A549 treated with Mapracorat at 1 μM for 4 hours (cell line): ENCODE data around the gene TSPY8. TPM values are rescaled to one million over a fixed set of nuclear protein-coding genes. Genes with fewer than 3 reads are reported as not detected.

Source experiments
- total RNA-seq: library from RNA; stranded (reverse); fragments of 200-300 nt; extraction: Qiagen RNA extraction; gene quantifications from 5 replicates; pipeline ENCODE4 v1.2.3, GENCODE V29; 2022

TSPY8 gene, protein sequence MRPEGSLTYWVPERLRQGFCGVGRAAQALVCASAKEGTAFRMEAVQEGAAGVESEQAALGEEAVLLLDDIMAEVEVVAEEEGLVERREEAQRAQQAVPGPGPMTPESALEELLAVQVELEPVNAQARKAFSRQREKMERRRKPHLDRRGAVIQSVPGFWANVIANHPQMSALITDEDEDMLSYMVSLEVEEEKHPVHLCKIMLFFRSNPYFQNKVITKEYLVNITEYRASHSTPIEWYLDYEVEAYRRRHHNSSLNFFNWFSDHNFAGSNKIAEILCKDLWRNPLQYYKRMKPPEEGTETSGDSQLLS
- total RNA-seq = not detected in 5 replicates

DNA sequence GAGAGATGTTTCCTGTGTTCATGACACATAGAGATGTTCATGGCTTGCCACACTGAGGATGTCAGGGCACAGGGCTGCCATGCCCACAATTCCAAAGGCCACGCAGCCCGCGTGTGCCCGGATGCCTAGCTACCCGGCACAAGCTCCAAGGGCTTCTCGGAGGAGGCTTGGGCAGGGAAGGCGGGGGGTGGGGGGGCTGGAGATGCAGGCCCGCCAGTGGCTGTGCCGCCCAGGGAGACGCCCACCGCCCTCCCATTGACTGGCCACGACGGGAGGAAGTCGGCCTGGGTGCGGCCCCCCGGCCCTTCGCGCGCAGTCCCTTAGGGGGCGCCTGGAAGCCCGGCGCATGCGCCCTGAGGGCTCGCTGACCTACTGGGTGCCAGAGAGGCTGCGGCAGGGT is at the start of gene TSPY8:
TSPY8 (plus strand) TSS at position 301 of the 400 bp plus-strand sequence; CDS start at position 347, 46 bp downstream.

DNA sequence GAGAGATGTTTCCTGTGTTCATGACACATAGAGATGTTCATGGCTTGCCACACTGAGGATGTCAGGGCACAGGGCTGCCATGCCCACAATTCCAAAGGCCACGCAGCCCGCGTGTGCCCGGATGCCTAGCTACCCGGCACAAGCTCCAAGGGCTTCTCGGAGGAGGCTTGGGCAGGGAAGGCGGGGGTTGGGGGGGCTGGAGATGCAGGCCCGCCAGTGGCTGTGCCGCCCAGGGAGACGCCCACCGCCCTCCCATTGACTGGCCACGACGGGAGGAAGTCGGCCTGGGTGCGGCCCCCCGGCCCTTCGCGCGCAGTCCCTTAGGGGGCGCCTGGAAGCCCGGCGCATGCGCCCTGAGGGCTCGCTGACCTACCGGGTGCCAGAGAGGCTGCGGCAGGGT is 20.4 kb upstream of the TSPY8 start, which contains the start of gene TSPY4:
TSPY4 (plus strand) TSS at position 301 of the 400 bp plus-strand sequence; CDS start at position 347, 46 bp downstream.

DNA sequence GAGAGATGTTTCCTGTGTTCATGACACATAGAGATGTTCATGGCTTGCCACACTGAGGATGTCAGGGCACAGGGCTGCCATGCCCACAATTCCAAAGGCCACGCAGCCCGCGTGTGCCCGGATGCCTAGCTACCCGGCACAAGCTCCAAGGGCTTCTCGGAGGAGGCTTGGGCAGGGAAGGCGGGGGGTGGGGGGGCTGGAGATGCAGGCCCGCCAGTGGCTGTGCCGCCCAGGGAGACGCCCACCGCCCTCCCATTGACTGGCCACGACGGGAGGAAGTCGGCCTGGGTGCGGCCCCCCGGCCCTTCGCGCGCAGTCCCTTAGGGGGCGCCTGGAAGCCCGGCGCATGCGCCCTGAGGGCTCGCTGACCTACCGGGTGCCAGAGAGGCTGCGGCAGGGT is 40.5 kb downstream of the TSPY8 start, which contains the start of gene TSPY3:
TSPY3 (plus strand) TSS at position 301 of the 400 bp plus-strand sequence; CDS start at position 347, 46 bp downstream.

Other genes starting within 250 kb of the TSPY8 start
- gene TSPY4, start 20.3 kb upstream of the TSPY8 start, total RNA-seq = not detected in 5 replicates
- gene TSPY3, start 40.6 kb downstream of the TSPY8 start, total RNA-seq = not detected in 5 replicates
- gene TSPY1, start 109.2 kb downstream of the TSPY8 start, total RNA-seq = not detected in 5 replicates
- gene TSPY9, start 129.5 kb downstream of the TSPY8 start, total RNA-seq = not detected in 5 replicates
- gene TSPY10, start 170.1 kb downstream of the TSPY8 start, total RNA-seq = not detected in 5 replicates